Spinal cord (tissue), 10 donors: Measurements from ENCODE around the gene PLBD2. TPM values are rescaled to one million over a fixed set of nuclear protein-coding genes. Genes with fewer than 3 reads are reported as not detected.
"Not testable (repeated sequence)": the region's sequence is repeated elsewhere in the genome, so short reads cannot be mapped to it uniquely, and the experiment has no call there.

Source experiments
- DNase-seq, 6 donors: peaks; one replicate each; pipeline versions ENCODE4 v3.0.0 to v3.0.0-alpha.2; 2013 to 2015; ENCODE audit warnings: low spot score in 6 of 6, low read depth in 4 of 6
- H3K27ac ChIP-seq: one replicate; pipeline ENCODE4 v1.5.1; 2013; ENCODE audit warnings: low read depth, low read length, control low read depth
- H3K27me3 ChIP-seq: one replicate; pipeline ENCODE4 v1.6.1; 2013; ENCODE audit warnings: low read length; ENCODE audit not compliant: control insufficient read depth, insufficient read depth
- H3K36me3 ChIP-seq: one replicate; pipeline ENCODE4 v1.6.1; 2013; ENCODE audit warnings: low read length; ENCODE audit not compliant: control insufficient read depth, insufficient read depth
- H3K4me1 ChIP-seq: one replicate; pipeline ENCODE4 v1.6.1; 2013; ENCODE audit warnings: low read length; ENCODE audit not compliant: control insufficient read depth, insufficient read depth
- H3K4me3 ChIP-seq: one replicate; pipeline ENCODE4 v1.5.1; 2013; ENCODE audit warnings: low read depth, low read length, control low read depth
- H3K9me3 ChIP-seq: one replicate; pipeline ENCODE4 v1.6.1; 2013; ENCODE audit warnings: low read length; ENCODE audit not compliant: control insufficient read depth, insufficient read depth
- WGBS: methylation state at CpG from one replicate; pipeline ENCODE4 v1.1.5; 2013; ENCODE audit warnings: missing lambda C conversion rate; ENCODE audit not compliant: insufficient coverage; 5-methylcytosine and 5-hydroxymethylcytosine counted together
- polyA plus RNA-seq, 2 donors: library from polyadenylated mRNA; unstranded; fragments of 120-200 nt; gene quantifications; one replicate each; pipeline ENCODE4 v1.2.1, GENCODE V29; 2013; ENCODE audit not compliant: insufficient read length in 2 of 2
- total RNA-seq, 2 donors: library from RNA; depleted of rRNA in 1 of 2; stranded (reverse); fragments of 120-200 nt in 1 of 2; fragments of >200 nt in 1 of 2; gene quantifications; one replicate each; pipeline versions ENCODE4 v1.2.3 to v1.2.4, GENCODE V29; 2013 to 2014
- donor health status: healthy.

Gene PLBD2
- total and polyA plus RNA-seq, 4 donors, result 13.2 to 50.1 (median 36.7) TPM

- 40% methylated on average over 15 of the region's 19 CpGs for WGBS
- Histone ChIP-seq H3K4me3 (no peak overlapping the region), H3K9me3 (no peaks in the 10 kb centered on the region)
These were observed 9.4 kb upstream of the PLBD2 start for GRCh38 chr12:113348849-113349536.

DNA sequence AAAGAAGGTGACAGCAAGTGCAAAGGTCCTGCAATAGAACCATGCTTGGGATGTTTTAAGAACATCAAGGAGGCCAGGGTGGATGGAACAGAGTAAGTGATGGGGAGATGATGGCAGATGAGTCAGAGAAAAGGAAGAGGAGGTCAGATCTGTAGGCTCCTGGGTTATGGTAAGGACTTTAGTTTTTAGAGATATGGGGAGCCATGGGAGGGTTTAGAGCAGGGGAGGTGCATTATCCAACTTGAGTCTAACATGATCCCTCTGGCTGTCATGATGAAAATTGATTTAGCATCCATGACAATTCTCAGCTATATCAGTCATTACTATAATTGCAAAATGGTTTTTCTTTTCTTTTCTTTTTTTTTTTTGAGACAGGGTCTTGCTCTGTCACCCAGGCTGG, 7.3 kb upstream of the PLBD2 start:
- no peak overlapping the region for H3K4me3 ChIP-seq
- H3K4me1 ChIP-seq, result peaks cover 7% of the 10 kb centered on the region
- H3K36me3 ChIP-seq, result no peaks in the 10 kb centered on the region
- H3K27me3 ChIP-seq, result no peaks in the 10 kb centered on the region
- H3K9me3 ChIP-seq, result no peaks in the 10 kb centered on the region
- H3K27ac ChIP-seq, result no peak overlapping the region
- no peak for DNase-seq

More at GRCh38 chr12:113348849-113349536, 9.4 kb upstream of the PLBD2 start:
- Histone ChIP-seq H3K27ac (no peak overlapping the region), H3K36me3 (no peaks in the 10 kb centered on the region), H3K4me1 (peaks cover 7% of the 10 kb centered on the region), H3K27me3 (no peaks in the 10 kb centered on the region)
- DNase-seq, result peak in 1 of 6 donors; percentile 59

DNA sequence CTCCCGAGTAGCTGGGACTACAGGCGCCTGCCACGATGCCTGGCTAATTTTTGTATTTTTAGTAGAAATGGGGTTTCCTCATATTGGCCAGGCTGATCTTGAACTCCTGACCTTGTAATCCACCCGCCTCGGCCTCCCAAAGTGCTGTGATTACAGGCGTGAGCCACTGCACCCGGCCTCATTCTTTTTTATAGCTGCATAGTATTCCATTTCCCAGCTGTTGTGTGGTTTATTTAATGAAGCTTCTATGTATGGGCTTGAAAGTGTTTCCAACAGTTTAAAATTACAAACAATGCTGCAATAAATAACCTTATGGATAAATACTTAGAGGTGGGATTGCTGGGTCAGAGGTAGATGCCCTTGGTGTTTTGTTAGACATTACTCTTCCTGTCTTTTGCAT, 4.2 kb upstream of the PLBD2 start:
- not testable (repeated sequence) for H3K4me3 ChIP-seq, H3K9me3 ChIP-seq, H3K27me3 ChIP-seq, H3K27ac ChIP-seq, DNase-seq, H3K36me3 ChIP-seq
- 92% methylated on average over 2 of the region's 7 CpGs for WGBS
- H3K4me1 ChIP-seq, result peaks cover 13% of the 10 kb centered on the region

DNA sequence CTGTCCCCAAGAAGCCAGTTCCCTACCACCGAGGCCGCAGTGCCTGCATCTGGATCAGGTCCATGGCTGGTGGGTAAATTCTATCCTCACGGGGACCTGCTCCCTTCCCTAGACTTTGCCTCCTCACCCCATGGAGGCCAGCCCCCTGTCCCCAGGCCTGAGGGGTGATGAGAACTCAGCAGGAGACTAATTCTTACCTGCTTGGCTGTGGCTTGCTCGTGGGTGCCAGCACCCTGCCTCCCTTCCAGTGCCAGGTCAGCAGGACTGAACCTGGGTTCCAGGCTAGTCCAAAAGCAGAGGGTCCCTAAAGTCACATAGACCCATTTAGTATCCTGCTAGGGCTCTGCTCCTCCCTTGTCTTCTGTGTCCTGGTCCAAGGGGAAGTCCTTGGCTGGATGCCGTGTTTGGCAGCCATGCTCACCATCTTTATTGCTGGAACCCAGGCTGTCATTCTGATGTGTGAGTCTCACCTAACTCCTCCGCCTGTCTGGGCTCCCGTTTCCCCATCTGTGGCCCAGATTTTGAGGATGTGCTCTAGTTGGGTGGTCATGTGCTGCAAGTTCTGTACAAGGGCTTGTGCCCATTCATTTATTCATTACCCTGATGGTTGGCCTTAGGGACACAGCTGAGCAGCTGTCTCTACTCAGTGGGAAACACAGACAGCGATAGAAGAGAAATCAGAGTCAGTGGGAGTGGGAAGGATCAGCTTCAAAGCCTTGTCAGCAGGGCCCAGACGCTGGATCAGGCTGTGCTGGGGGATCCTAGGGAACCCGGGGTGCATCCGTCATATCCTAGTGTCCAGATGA, 949 bp downstream of the PLBD2 start:
- DNase-seq, result peak in 4 of 6 donors; percentile 46 to 95 (median 64)
- H3K4me1 ChIP-seq, result peaks cover 27% of the 10 kb centered on the region
- H3K27ac ChIP-seq, result peak overlapping the region; percentile 82
- no peaks in the 10 kb centered on the region for H3K27me3 ChIP-seq
- H3K36me3 ChIP-seq, result peaks cover 11% of the 10 kb centered on the region
- H3K9me3 ChIP-seq, result no peaks in the 10 kb centered on the region
- 22% methylated on average over 9 of the region's 11 CpGs for WGBS
- peak overlapping the region; percentile 79 for H3K4me3 ChIP-seq

DNA sequence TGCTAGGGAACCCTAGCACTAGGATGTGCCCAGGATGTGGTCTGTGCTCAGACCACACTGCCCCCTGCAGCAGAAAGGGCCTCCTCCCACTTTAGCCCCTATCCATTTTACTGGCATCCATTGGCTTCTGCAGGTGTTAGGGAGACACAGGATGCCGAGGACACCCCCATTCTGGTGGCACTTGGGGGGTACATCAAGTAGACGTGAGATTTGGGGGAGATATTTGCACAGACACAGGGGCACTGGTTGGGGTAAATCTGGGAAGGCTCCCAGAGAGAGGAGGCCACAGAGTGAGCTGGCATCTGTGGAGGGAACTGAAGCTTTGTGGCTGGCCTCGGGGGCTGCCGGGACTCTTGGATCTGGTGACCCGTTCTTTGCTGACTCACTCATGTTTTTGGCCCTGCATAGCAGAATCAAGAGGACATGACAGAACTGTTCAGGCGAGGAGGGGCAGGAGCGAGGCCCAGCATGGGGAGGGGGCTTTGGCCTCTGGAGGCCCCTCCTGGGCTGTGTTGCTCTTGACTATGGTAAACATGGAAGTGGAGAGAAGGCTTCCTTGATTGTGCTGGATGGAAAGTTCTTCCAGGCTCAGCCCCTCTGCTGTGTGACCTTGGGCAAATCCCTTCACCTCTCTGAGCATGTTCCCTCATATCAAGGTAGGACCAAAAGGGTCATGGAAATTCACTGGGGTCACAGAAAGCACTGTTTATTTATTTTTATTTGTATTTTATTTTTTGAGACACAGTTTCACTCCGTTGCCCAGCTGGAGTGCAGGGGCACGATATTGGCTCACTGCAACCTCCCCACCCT, 1.8 kb downstream of the PLBD2 start:
- 86% methylated on average over 8 of the region's 9 CpGs for WGBS
- DNase-seq, result no peak
- no peaks in the 10 kb centered on the region for H3K9me3 ChIP-seq
- peak overlapping the region; percentile 79 for H3K4me3 ChIP-seq
- H3K27me3 ChIP-seq, result no peaks in the 10 kb centered on the region
- H3K4me1 ChIP-seq, result peaks cover 27% of the 10 kb centered on the region
- H3K36me3 ChIP-seq, result peaks cover 12% of the 10 kb centered on the region
- H3K27ac ChIP-seq, result peak overlapping the region; percentile 25

GRCh38 chr12:113361574-113362370, 3.4 kb downstream of the PLBD2 start:
- H3K9me3 ChIP-seq, result no peaks in the 10 kb centered on the region
- H3K27ac ChIP-seq, result no peak overlapping the region
- peaks cover 15% of the 10 kb centered on the region for H3K36me3 ChIP-seq
- H3K27me3 ChIP-seq, result no peaks in the 10 kb centered on the region
- no peak for DNase-seq
- 89% methylated on average over 7 of the region's 12 CpGs for WGBS
- peaks cover 27% of the 10 kb centered on the region for H3K4me1 ChIP-seq
- H3K4me3 ChIP-seq, result no peak overlapping the region

DNA sequence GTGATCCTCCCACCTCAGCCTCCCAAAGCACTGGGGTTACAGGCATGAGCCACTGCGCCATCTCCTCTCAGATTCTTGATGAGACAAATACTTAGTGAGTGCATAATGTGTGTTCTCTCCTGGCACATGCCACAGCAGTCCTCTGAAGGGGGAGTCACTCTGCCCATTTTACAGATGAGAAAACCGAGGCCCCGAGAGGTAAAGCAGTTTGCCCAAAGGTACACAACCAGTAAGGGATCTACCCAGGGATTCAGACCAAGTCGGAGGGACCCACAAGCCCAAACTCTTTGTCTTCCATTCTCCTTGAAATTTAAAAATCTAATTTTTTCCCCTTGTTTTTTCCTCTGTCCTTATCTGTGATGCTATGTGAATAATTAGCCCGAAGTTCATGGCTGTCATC, 6.3 kb downstream of the PLBD2 start:
- DNase-seq, result no peak
- H3K4me1 ChIP-seq, result peaks cover 9% of the 10 kb centered on the region
- no peak overlapping the region for H3K4me3 ChIP-seq
- no peaks in the 10 kb centered on the region for H3K27me3 ChIP-seq
- WGBS, result 100% methylated on average over 2 of the region's 5 CpGs
- peaks cover 27% of the 10 kb centered on the region for H3K36me3 ChIP-seq
- no peak overlapping the region for H3K27ac ChIP-seq
- H3K9me3 ChIP-seq, result no peaks in the 10 kb centered on the region

DNA sequence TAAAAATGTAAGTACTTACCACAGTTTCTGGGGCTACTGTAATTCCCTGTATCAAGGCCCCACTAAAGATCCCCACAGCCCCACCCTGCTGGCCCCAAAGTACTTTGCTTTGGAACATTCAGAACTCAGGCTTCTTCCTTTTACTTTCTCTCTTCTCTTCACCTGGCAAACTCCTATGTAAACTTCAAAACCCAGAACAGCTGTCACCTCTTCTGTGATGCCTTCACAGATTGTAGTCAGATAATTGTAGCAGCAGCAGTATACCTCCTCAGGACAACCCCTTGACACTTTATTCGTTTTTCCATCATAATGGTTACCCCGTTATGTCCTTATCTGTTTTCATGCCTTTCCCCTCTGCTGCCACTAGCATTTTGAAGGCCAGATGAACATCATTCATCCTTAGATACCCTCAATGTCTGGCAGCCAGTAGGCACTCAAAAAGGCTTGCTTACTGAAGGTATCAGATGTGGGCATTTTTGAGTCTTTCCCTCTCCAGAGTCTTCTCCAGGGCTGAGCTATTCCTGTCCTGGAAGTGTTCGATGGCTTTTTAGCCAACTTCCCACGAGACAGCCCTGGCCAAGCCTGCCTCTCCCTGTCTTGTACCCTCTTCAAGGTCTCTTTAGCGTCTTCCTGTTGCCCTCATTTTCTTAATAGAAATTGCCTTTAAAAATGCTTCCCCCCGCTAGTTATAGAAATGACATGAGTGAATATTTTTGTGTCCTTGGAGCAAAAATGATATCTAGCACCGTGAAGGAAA, 7.4 kb downstream of the PLBD2 start:
- H3K36me3 ChIP-seq, result peaks cover 24% of the 10 kb centered on the region
- no peak overlapping the region for H3K4me3 ChIP-seq
- no peak for DNase-seq
- 91% methylated on average over 4 of the region's 7 CpGs for WGBS
- H3K27ac ChIP-seq, result no peak overlapping the region
- peaks cover 5% of the 10 kb centered on the region for H3K4me1 ChIP-seq
- no peaks in the 10 kb centered on the region for H3K27me3 ChIP-seq
- no peaks in the 10 kb centered on the region for H3K9me3 ChIP-seq
